ENCODE data around the gene NTNG1. TPM values are rescaled to one million over a fixed set of nuclear protein-coding genes. Genes with fewer than 3 reads are reported as not detected.

NTNG1 gene
- total and polyA plus RNA-seq, 2 of the 8 experiments (the other 6 are each of a cell fraction or from before 2014, with no cell fraction given), result 1.2 to 4.1 TPM

GRCh38 chr1:107171333-107171732, 30.5 kb downstream of the NTNG1 start:
- no peak for FAIRE-seq
- TF ChIP-seq RXRA (IDR thresholded peaks at IDR 0.05; ENCODE audit: insufficient read depth, low read depth, low read length), result no peak
- no peak for TF ChIP-seq KDM5A (IDR thresholded peaks at IDR 0.05; ENCODE audit: low read length)
- no peak for TF ChIP-seq SP1 (IDR thresholded peaks at IDR 0.05; ENCODE audit: low read depth, low read length)
- TF ChIP-seq MAFK (IDR thresholded peaks at IDR 0.05; ENCODE audit: low read depth, low read length), result no peak
- no peak for TF ChIP-seq FOSL1 (IDR thresholded peaks at IDR 0.05; ENCODE audit: insufficient read depth, low read depth, low read length)
- no peak for TF ChIP-seq SAP30 (IDR thresholded peaks at IDR 0.05; ENCODE audit: insufficient read depth, insufficient replicate concordance, low read length)
- TF ChIP-seq SIX5 (IDR thresholded peaks at IDR 0.05; ENCODE audit: low read depth, low read length), result no peak
- TF ChIP-seq JUND (IDR thresholded peaks at IDR 0.05; ENCODE audit: low read length), result no peak
- TF ChIP-seq CEBPB (IDR thresholded peaks at IDR 0.05; ENCODE audit: low read depth, low read length), result no peak
- no peak for TF ChIP-seq CREB1 (IDR thresholded peaks at IDR 0.05)
- TF ChIP-seq TEAD4 (IDR thresholded peaks at IDR 0.05; ENCODE audit: low read depth, low read length), result no peak
- TF ChIP-seq CTCF (IDR thresholded peaks at IDR 0.05; ENCODE audit: control extremely low read depth in 1 of 3, insufficient read depth in 1 of 3, low read depth in 1 of 3, low read length in 3 of 3), result no peak
- no peak for TF ChIP-seq KDM4A (IDR thresholded peaks at IDR 0.05; ENCODE audit: low read depth, low read length, severe bottlenecking)

More at GRCh38 chr1:107171333-107171732, 30.5 kb downstream of the NTNG1 start:
- Histone ChIP-seq H2BK5ac (ENCODE audit: low read depth, low read length) (no peak overlapping the region), H3K4me2 (ENCODE audit: insufficient read depth in 1 of 2, low read depth in 2 of 2, low read length in 2 of 2) (no peak overlapping the region), H4K91ac (replicated peaks; ENCODE audit: insufficient read length, low read length) (no peak overlapping the region), H3K56ac (replicated peaks; ENCODE audit: insufficient read length, low read depth, low read length) (no peak overlapping the region), H3K23ac (ENCODE audit: insufficient read length) (no peak overlapping the region), H3K4ac (replicated peaks; ENCODE audit: insufficient read length, low read depth, low read length) (no peak overlapping the region), H3K23me2 (ENCODE audit: low read depth, low read length) (no peaks in the 10 kb centered on the region), H2BK120ac (replicated peaks; ENCODE audit: low read depth, low read length) (no peak overlapping the region), H3K9ac (replicated peaks in 1 of 4; ENCODE audit: extremely low read depth in 1 of 4, low read depth in 3 of 4, low read length in 3 of 4) (no peak overlapping the region), H2AK5ac (ENCODE audit: low read depth, low read length) (no peak overlapping the region), H3K27me3 (replicated peaks in 1 of 4; ENCODE audit: control insufficient read depth in 3 of 4, extremely low read depth in 1 of 4, insufficient read depth in 3 of 4, low read length in 3 of 4) (no peaks in the 10 kb centered on the region), H3K27ac (ENCODE audit: low read depth, low read length) (no peak overlapping the region), H3K36me3 (ENCODE audit: control insufficient read depth in 2 of 4, insufficient read depth in 4 of 4, low read length in 3 of 4) (no peaks in the 10 kb centered on the region), H2BK12ac (ENCODE audit: low read depth, low read length) (no peak overlapping the region), H2BK20ac (ENCODE audit: low read length) (no peak overlapping the region), H2AFZ (ENCODE audit: low read length) (0 out of 2 replicates have a peak overlapping the region, but pooled peaks have one; percentile 1), H4K20me1 (replicated peaks in 1 of 2; ENCODE audit: control insufficient read depth in 1 of 2, insufficient read depth in 2 of 2, low read length in 2 of 2) (no peaks in the 10 kb centered on the region), H3K4me3 (ENCODE audit: extremely low read depth in 1 of 4, insufficient read depth in 2 of 4, low read depth in 3 of 4, low read length in 4 of 4) (no peak overlapping the region), H3K79me1 (ENCODE audit: low read depth, low read length) (no peaks in the 10 kb centered on the region), H3K79me2 (ENCODE audit: control insufficient read depth in 1 of 2, insufficient read depth in 2 of 2, low read length in 2 of 2) (no peaks in the 10 kb centered on the region), H3K14ac (ENCODE audit: insufficient read length) (no peak overlapping the region), H3K4me1 (replicated peaks in 1 of 4; ENCODE audit: control insufficient read depth in 3 of 4, insufficient read depth in 4 of 4, low read length in 3 of 4) (peaks cover 0 to 3% (median 0%) of the 10 kb centered on the region in 4 experiments; a peak in 3 of 7 replicates), H3K9me3 (ENCODE audit: insufficient read depth in 2 of 2, low read depth in 1 of 2, low read length in 1 of 2) (no peaks in the 10 kb centered on the region), H2BK15ac (ENCODE audit: low read length) (no peak overlapping the region), H4K8ac (ENCODE audit: extremely low read depth, insufficient read depth, low read length) (no peak overlapping the region), H3K18ac (ENCODE audit: extremely low read depth, low read length) (no peak overlapping the region), H4K5ac (ENCODE audit: insufficient read length, low read depth, low read length) (no peak overlapping the region)
- CTCF ChIA-PET (ENCODE audit: partially characterized antibody), result no interaction called here
- no peak for DNase-seq (ENCODE audit: low read depth in 1 of 2, low spot score in 2 of 2)
- 85% methylated on average over 5 of the region's 5 CpGs; no CpG with 5 or more reads in 1 of the 2 experiments for WGBS, 2 experiments (ENCODE audit: extremely low coverage in 1 of 2, insufficient coverage in 1 of 2, insufficient read length in 1 of 2, insufficient replicate concordance in 2 of 2, low coverage in 1 of 2, low lambda C conversion rate in 2 of 2, missing lambda C conversion rate in 1 of 2)
- POLR2A ChIA-PET (ENCODE audit: partially characterized antibody), result no interaction called here
